GM19240 (cell line): Measurements from ENCODE around the gene RYR3.

ENCODE experiments used
- DNase-seq: peaks from one replicate; pipeline ENCODE4 v3.0.0; 2011; ENCODE audit warnings: low spot score; ENCODE audit not compliant: insufficient read length

RYR3 gene

DNA sequence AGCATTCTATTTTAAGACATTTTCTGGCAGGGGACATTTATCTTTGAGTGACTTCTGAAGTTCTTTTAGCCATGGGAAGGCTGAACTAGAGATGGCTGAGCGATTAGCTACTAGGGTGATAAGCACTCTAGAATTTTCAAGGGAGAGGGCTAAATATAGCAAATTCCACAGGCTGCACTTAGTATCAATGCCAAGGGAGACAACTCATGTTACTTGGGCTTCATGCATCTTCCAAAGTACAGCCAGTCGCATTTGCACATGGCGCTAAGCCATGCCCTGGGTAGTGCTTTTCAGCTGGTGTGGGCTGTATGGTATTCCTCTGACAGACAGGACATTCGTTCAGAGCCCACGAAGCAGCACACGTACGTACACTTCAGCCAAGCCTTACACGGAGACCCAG lies 69.6 kb downstream of the RYR3 start:
- no peak for DNase-seq

DNA sequence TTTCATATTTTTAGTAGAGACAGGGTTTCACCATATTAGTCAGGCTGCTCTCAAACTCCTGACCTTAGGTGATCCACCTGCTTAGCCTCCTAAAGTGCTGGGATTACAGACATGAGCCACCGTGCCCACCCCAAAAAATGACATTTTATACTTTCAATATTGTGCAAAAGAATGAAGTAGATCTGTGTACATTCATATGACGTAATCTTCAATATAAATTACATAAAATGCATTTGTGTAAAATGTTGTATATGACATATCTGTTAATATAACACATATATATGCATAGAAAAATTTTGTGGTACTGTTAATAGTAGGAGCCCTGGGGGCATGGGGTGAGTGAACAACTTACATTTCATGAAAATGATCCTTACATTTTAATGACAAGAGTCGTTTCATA lies 71.7 kb downstream of the RYR3 start:
- DNase-seq, result no peak

DNA sequence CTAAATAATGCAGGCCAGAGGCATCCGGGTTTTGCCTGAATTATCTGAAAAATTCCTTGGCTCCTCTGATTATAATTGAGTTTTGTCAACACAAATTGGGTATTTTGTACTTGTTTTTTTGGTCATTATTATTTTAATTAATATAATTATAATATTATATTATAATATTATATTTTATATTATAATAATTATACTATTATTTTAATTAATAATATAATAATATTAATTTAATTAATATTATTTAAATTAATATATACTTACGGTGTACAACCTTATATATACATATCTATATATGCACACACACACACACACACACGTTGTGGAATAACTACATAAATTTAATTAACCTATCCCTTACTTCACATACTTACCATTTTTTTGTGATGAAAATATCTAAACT lies 73.5 kb downstream of the RYR3 start:
- no peak for DNase-seq

GRCh38 chr15:33392453-33392852 lies 81.7 kb downstream of the RYR3 start:
- no peak for DNase-seq

DNA sequence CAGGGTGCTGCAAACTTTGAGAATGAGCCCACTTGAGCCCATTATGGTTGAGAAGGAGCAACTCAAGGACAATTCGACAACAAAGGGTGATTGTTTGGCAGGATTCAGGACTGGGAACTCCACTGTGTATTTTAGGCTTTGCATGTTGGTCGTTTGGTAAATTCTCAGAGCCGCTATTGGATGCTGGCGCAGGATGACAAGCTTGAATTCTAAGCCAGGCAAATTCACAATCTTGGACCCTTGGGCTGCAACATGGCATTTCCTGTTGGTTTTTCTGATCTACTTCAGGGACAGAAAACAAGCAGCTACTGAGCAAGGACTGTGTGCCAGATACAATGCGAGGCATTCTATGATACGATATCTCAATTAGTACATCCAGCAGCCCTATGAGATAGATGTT lies 82.8 kb downstream of the RYR3 start:
- no peak for DNase-seq

GRCh38 chr15:33395321-33395720 lies 84.6 kb downstream of the RYR3 start:
- no peak for DNase-seq

DNA sequence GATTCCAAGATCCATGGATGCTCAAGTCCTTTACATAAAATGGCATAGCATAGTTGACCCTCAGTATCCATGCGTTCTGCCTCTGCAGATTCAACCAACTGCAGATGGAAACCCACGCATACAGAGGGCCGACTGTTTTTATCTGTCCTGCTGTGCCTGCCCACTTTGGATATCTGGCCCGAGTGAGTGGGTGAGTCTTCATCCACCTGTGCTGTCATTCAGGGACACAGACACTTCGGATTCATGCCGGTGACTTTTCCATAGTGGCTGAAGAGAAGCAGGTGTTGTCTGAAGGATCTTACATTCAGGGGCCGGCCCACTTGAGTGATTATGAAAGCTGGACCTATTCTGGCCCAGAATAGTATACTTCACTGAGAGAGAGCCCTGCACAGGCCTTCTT lies 85.1 kb downstream of the RYR3 start:
- no peak for DNase-seq

DNA sequence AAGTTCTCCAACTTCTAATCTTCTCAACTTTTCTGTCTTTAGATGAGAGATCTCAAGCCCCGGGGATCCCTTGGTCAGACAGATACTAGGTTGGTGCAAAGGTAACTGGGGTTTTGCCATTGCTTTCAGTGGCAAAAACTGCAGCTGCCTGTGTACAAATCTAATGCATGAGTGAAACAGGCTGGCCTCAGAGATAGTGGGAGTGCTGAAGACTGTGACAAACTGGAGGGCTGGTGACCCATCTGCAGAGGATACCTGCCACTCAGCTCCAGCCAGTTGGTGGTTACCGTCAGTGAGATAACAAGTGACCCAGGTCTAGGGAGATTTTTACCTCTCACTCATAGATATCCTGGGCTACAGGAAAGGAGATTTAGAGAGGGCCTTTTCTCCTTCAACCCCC lies 85.7 kb downstream of the RYR3 start:
- no peak for DNase-seq

DNA sequence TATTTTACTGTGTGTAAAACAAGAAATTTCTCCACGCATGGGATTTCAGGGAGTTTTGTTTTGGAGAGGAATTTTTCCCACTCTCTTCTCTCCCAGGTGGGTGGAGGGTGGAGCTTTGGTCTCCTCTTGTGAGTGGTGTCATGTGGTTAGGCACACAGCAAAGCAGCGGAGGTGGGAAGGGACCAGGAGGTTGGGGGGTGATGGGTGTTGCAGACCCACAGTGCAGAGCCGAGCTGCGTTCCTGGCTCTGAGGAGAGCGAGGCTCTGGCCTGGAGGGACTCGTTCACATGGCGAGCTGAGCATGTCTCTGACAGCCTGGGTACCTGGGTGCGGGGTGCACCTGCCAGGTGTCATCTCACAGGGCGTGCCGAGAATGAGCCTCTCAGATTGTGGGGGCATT lies 87.8 kb downstream of the RYR3 start:
- no peak for DNase-seq

- no peak for DNase-seq
These were observed 90.2 kb downstream of the RYR3 start for GRCh38 chr15:33400941-33401340.

DNA sequence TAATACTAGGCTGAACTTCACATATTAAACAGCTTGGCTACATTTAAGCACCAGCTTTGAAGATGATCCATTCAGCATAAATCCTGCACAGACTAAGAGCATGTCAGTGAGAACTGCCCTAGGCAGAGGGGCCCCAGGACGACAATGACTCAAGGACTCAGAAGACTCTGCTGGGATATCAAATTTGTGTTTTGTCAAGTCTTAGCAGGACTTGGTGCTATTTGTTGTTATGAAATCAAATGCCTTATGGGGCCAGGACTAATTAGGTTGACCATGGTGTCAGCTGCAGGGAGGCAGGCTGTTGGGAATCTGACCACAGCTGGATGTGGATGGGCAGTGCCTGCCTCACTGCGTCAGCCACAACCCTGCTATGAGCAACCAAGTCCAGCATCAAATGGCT lies 91.8 kb downstream of the RYR3 start:
- no peak for DNase-seq

- no peak for DNase-seq
These were observed 94.3 kb downstream of the RYR3 start for GRCh38 chr15:33405096-33405495.

DNA sequence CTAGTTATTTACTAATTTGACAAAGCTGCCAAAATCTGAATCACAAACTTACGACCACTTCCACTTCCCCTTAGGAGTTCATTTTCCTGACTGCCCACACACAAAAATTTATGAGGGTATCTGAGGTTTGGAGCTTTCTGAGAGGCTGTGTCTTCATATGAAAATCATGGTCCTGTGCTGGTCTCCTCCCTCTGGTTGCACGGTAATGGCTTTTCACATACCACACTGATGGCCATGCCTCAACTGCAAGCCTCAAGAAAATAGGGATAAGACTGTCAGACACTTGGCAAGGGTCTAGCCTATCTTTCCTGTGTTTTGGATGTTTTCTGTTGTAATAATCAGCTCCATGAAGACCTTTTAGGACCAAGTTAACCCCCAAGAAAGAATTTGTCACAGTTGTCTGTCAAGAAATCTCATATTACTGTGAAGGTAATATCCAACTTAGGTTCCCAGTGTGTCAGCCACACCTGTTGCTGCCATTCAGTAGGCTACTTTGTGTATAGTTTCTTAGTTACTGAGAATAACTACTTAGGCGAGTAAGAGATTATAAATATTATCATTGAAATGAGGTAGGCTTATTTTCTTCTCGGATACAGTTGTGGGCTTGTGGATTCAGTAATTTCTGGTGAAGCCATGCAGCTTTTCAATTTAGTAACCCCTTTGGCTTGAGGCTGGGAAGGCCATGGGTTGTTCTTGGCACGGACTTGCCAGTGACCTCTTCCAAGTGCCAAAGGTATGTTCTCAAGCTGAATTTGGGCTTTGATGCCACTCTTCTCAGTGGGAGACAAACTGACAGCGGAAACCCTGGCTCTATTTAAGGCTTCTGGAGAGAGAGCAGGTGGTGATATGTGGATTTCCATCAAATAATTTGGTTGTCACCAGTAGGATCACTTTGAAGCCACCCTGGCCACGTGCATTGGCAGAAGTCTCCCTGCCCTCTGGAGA lies 101.1 kb downstream of the RYR3 start:
- no peak for DNase-seq

GRCh38 chr15:33419701-33420100 lies 108.9 kb downstream of the RYR3 start:
- no peak for DNase-seq

DNA sequence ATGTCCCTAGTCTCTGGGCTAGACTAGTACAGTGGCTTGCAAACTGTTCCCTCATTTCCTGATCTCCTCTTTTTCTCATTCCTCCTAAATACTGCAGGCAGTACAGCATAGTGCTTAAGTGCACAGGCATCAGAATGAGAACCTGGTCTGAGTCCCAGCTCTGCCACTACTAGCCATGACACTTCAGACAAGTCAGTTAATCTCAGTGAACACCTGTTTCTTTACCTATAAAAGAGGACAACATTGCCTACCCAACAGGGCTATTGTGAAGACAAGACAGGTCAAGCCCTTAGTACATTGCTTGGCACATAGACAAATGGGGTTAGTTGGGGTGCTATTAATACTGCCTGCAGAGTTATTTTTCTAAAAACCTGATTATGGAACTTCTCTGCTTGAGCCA lies 113.3 kb downstream of the RYR3 start:
- DNase-seq, result no peak

GRCh38 chr15:33425142-33425541 lies 114.4 kb downstream of the RYR3 start:
- no peak for DNase-seq

DNA sequence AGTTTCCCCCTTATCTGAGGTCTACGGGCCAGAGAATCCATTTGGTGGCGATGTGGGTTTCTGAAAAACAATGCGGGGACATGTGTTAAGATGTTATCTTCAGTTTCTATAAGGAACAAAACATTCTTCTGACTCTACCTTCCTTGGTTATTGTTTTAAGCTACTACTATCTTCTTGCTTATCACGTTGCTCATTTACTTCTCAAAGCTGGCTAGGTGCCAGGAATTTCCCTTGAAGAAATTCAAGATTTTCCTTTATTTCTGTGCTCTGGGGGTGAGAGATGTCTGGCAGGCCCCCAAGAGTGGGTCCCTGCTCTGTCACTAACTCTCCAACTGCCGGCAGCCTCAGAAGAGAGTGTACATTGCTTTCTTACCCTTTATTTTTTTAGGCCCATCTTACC lies 119.8 kb downstream of the RYR3 start:
- no peak for DNase-seq

GRCh38 chr15:33433821-33434220 lies 123.1 kb downstream of the RYR3 start:
- no peak for DNase-seq

DNA sequence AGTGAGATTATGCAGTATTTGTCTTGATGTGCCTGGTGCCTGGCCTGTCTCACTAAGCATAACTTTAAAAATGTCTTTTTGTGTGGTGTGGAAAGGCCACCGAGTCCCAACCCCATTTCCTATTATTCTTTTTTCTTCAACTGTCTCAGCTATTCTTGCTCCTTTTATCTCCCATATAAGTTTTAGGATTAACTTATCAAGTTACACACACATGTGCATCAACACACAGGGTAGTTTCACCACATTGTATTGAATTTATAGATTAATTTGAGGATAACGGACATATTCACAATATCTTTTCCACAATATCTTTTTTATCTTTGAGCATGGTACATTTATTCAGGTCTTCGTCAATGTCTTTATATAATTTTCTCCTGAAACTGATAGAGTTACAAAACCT lies 127.6 kb downstream of the RYR3 start:
- no peak for DNase-seq

DNA sequence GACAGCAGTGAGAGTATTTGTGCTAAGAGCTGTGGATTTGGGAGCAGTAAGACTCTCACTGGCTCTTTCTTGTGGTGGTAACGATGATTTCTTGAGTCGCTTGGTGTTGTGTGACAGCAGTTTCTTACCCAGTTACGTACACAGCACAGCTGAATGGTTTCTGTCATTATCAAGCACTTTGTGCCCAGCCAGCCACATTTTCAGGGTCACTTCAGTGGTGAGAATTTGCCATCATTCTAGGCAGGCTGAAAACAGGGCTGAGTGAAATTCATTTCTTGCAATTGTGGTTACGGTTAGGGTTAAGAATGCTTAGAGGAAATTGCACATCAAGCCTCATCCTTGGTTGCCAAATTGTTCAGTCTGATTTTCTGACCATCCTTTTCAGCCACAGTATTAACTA lies 130.1 kb downstream of the RYR3 start:
- DNase-seq, result no peak

DNA sequence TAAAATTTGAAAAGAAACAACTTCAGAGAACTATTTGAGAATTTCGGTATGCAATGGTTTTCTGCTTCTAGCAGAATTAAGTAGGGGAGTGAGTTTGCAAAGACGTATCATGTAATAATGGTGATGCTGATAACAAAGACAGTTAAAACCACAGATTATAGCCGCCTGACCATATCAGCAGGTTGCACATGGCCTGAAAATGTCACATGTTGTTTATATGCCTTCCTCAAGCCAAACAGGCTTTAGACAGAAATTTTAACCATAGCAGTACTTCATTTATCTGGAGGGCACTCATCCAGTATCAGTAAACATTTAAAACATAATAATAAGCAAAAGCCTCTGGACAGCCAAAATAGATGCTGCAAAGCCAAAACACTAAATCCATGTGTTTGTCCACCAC lies 131.7 kb downstream of the RYR3 start:
- no peak for DNase-seq

GRCh38 chr15:33443708-33444107 lies 132.9 kb downstream of the RYR3 start:
- DNase-seq, result no peak

DNA sequence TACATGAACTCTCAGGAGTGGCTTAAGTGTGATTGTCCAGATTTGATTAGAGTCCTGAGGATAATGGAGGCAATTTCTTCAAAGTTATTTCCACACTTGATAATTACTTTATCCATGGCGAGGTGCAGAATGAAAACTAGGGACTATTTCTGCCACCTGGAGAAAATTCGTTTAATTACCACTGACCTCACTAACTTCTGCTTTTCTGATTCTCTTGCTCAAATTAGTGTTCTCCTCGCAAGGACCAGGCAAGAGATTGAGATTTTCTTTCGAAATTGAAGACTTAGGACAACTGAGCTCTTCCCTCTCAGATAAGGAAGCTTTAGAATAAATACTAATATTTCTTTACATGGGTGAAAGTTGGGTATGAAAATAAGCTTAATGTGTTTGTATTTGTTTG lies 135.2 kb downstream of the RYR3 start:
- DNase-seq, result no peak

DNA sequence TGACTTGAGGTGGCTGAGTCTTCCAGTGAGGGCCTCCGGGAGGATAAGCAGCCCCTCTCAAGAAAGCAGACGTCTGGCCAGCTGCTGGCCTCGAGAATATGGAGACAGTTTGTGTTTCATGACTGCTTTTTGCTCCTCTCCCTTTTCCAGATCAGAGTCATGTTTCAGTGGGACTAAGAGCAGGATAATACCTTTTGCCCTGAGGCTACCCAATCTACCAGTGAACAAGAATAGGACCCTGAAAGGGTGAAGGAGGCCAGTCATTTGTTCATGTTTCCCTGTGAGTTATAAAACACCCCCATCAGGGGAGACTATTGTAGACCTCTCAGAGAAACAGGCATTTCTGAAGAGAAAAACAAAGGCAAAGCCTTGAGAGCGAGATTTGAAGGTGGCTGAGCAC lies 137.4 kb downstream of the RYR3 start:
- no peak for DNase-seq
